SK-N-SH (cell line): ENCODE results near the gene AGRN. TPM values are rescaled to one million over a fixed set of nuclear protein-coding genes. Genes with fewer than 3 reads are reported as not detected.

Source experiments
- CTCF ChIA-PET: fragments of 300-600, 350-600 bp; formaldehyde crosslinking; extraction: SDS; loops from one replicate; lab custom pipeline; 2021; lab: Yijun Ruan, JAX
- POLR2A ChIA-PET: fragments of 350-600 bp; sonication (Branson Sonifier 250); formaldehyde crosslinking; extraction: SDS; loops from one replicate; lab custom pipeline; 2020; ENCODE audit warnings: antibody characterized with exemption, inconsistent platforms; lab: Yijun Ruan, JAX
- DNase-seq: peaks from one replicate; pipeline ENCODE4 v3.0.0; 2012
- H2AFZ ChIP-seq: fragments of 200-600 bp; sonication (generic); 2 replicates; pipeline ENCODE4 v1.8.1; 2016; ENCODE audit warnings: antibody characterized with exemption, mild to moderate bottlenecking, low read depth
- H3F3A ChIP-seq: fragments of 200-600 bp; sonication (generic); replicated peaks from 2 replicates; pipeline ENCODE3; 2016; ENCODE audit warnings: antibody characterized with exemption, mild to moderate bottlenecking; ENCODE audit not compliant: insufficient read depth
- H3K27ac ChIP-seq, 2 experiments: fragments of 200-500 bp in 1 of 2; fragments of 200-600 bp in 1 of 2; sonication (Bioruptor generic) in 1 of 2; sonication (generic), shearing (Covaris generic) in 1 of 2; 2 replicates each; pipeline versions ENCODE4 v1.5.1 to v1.6.1; 2014 to 2016; ENCODE audit warnings: low read depth in 2 of 2, inconsistent platforms in 1 of 2, low read length in 1 of 2, mild to moderate bottlenecking in 1 of 2, mixed read lengths in 1 of 2
- H3K27me3 ChIP-seq: fragments of 200-600 bp; sonication (generic), shearing (Covaris generic); 2 replicates; pipeline ENCODE4 v1.6.1; 2016; ENCODE audit warnings: mixed run types; ENCODE audit not compliant: insufficient read depth
- H3K36me3 ChIP-seq, 2 experiments: fragments of 200-500 bp in 1 of 2; fragments of 200-600 bp in 1 of 2; sonication (Bioruptor generic) in 1 of 2; sonication (generic) in 1 of 2; replicated peaks in 1 of 2; 2 replicates each; pipeline versions ENCODE3 to v1.5.1; 2014 to 2016; ENCODE audit warnings: low read length in 1 of 2, mild to moderate bottlenecking in 1 of 2; ENCODE audit not compliant: insufficient read depth in 2 of 2, control insufficient read depth in 1 of 2
- H3K4me1 ChIP-seq, 2 experiments: fragments of 200-500 bp in 1 of 2; fragments of 200-600 bp in 1 of 2; sonication (Bioruptor generic) in 1 of 2; sonication (generic), shearing (Covaris generic) in 1 of 2; 2 replicates each; pipeline versions ENCODE4 v1.5.1 to v1.6.1; 2014 to 2016; ENCODE audit warnings: low read depth in 1 of 2, low read length in 1 of 2, mixed run types in 1 of 2; ENCODE audit not compliant: insufficient read depth in 2 of 2, control insufficient read depth in 1 of 2
- H3K4me2 ChIP-seq: fragments of 200-600 bp; sonication (generic), shearing (Covaris generic); 2 replicates; pipeline ENCODE4 v1.6.1; 2017; ENCODE audit warnings: mixed run types
- H3K4me3 ChIP-seq, 2 experiments: fragments of 200-500 bp in 1 of 2; fragments of 200-600 bp in 1 of 2; sonication (Bioruptor generic) in 1 of 2; sonication (generic), shearing (Covaris generic) in 1 of 2; 2 replicates each; pipeline versions ENCODE4 v1.5.1 to v1.8.1; 2014 to 2016; ENCODE audit warnings: low read depth in 2 of 2, inconsistent platforms in 1 of 2, low read length in 1 of 2, mild to moderate bottlenecking in 1 of 2, mixed read lengths in 1 of 2, moderate library complexity in 1 of 2
- H3K79me2 ChIP-seq: fragments of 200-600 bp; sonication (generic); 2 replicates; pipeline ENCODE4 v1.8.1; 2017; ENCODE audit warnings: mild to moderate bottlenecking; ENCODE audit not compliant: insufficient read depth
- H3K9ac ChIP-seq: fragments of 200-600 bp; sonication (generic); 2 replicates; pipeline ENCODE4 v1.6.1; 2017; ENCODE audit warnings: mixed run types
- H3K9me2 ChIP-seq: fragments of 200-600 bp; sonication (generic); 2 replicates; pipeline ENCODE4 v1.6.1; 2017; ENCODE audit warnings: mixed run types
- H3K9me3 ChIP-seq: fragments of 200-600 bp; sonication (generic); 2 replicates; pipeline ENCODE4 v1.6.1; 2017; ENCODE audit warnings: mixed run types, mild to moderate bottlenecking, moderate library complexity
- H4K20me1 ChIP-seq: fragments of 200-600 bp; sonication (generic); 2 replicates; pipeline ENCODE4 v1.6.1; 2017; ENCODE audit warnings: mild to moderate bottlenecking, mixed run types; ENCODE audit not compliant: insufficient read depth
- EP300 ChIP-seq, 2 experiments: IDR thresholded peaks; 2 replicates each; pipeline versions ENCODE4 v1.4.0 to v1.6.1; 2012; ENCODE audit warnings: borderline replicate concordance in 1 of 2, low read depth in 1 of 2, low read length in 1 of 2
- EZH2phosphoT487 ChIP-seq: fragments of 200-600 bp; sonication (generic); IDR thresholded peaks from 2 replicates; pipeline ENCODE4 v1.6.1; 2017; ENCODE audit warnings: low read depth, mixed run types, mild to moderate bottlenecking, antibody characterized with exemption, moderate library complexity, borderline replicate concordance
- FOSL2 ChIP-seq: IDR thresholded peaks from 2 replicates; pipeline ENCODE4 v1.4.0; 2012; ENCODE audit warnings: low read depth, mild to moderate bottlenecking, moderate library complexity, borderline replicate concordance
- FOXJ3 ChIP-seq: sonication (generic); formaldehyde crosslinking; IDR thresholded peaks from 2 replicates; pipeline ENCODE4 v1.5.1; 2020; ENCODE audit warnings: mild to moderate bottlenecking, missing genetic modification reagents
- GABPA ChIP-seq: IDR thresholded peaks from 2 replicates; pipeline ENCODE4 v1.4.0; 2012; ENCODE audit warnings: low read depth, mild to moderate bottlenecking
- GATA2 ChIP-seq: sonication (generic); formaldehyde crosslinking; IDR thresholded peaks from 2 replicates; pipeline ENCODE4 v1.5.0; 2020; ENCODE audit warnings: mild to moderate bottlenecking, missing genetic modification reagents
- JUND ChIP-seq: IDR thresholded peaks from 2 replicates; pipeline ENCODE4 v1.4.0; 2012
- MAX ChIP-seq: IDR thresholded peaks from 2 replicates; pipeline ENCODE4 v1.4.0; 2012; ENCODE audit warnings: low read depth
- NFIC ChIP-seq: IDR thresholded peaks from 2 replicates; pipeline ENCODE4 v1.4.0; 2012; ENCODE audit warnings: borderline replicate concordance
- NRF1 ChIP-seq: IDR thresholded peaks from 2 replicates; pipeline ENCODE4 v1.6.1; 2012; ENCODE audit warnings: low read depth, mild to moderate bottlenecking, low read length
- RCOR1 ChIP-seq: fragments of 150-350 bp; IDR thresholded peaks from 2 replicates; pipeline ENCODE4 v1.6.1; 2017; ENCODE audit warnings: antibody characterized with exemption, low read length
- RFX5 ChIP-seq: IDR thresholded peaks from 2 replicates; pipeline ENCODE4 v1.6.1; 2012; ENCODE audit warnings: mild to moderate bottlenecking, improper control_type of control experiment, low read length
- SIN3A ChIP-seq: IDR thresholded peaks from 2 replicates; pipeline ENCODE4 v1.6.1; 2012; ENCODE audit warnings: low read depth, mild to moderate bottlenecking, low read length, moderate library complexity, borderline replicate concordance
- SMC3 ChIP-seq: IDR thresholded peaks from 2 replicates; pipeline ENCODE4 v1.6.1; 2012; ENCODE audit warnings: low read depth, low read length, improper control_type of control experiment
- TAF1 ChIP-seq: IDR thresholded peaks from 2 replicates; pipeline ENCODE4 v1.6.1; 2012; ENCODE audit warnings: low read depth, mild to moderate bottlenecking, low read length, moderate library complexity, borderline replicate concordance
- TEAD4 ChIP-seq: IDR thresholded peaks from 2 replicates; pipeline ENCODE4 v1.4.0; 2012; ENCODE audit warnings: mild to moderate bottlenecking, borderline replicate concordance; ENCODE audit not compliant: insufficient read depth
- whole genome bisulfite sequencing: methylation state at CpG from one replicate; pipeline ENCODE4 v1.1.6; 2017; ENCODE audit warnings: low lambda C conversion rate; 5-methylcytosine and 5-hydroxymethylcytosine counted together
- polyA plus RNA-seq, 3 experiments: library from polyadenylated mRNA; depleted of rRNA; stranded (reverse); fragments of >200 nt; gene quantifications; 2 replicates each; pipeline ENCODE4 v1.2.3, GENCODE V29; 2012
- TF ChIP-seq, protein P1 (sequence below): fragments of 150-350 bp; IDR thresholded peaks from 2 replicates; pipeline ENCODE4 v1.6.1; 2016; ENCODE audit warnings: mild to moderate bottlenecking, low read depth, low read length
- TF ChIP-seq, protein P2 (sequence below): IDR thresholded peaks from 2 replicates; pipeline ENCODE4; 2012

AGRN gene
- polyA plus RNA-seq, 1 of the 3 experiments (the other 2 are of a cell fraction), result 31.6 TPM

DNA sequence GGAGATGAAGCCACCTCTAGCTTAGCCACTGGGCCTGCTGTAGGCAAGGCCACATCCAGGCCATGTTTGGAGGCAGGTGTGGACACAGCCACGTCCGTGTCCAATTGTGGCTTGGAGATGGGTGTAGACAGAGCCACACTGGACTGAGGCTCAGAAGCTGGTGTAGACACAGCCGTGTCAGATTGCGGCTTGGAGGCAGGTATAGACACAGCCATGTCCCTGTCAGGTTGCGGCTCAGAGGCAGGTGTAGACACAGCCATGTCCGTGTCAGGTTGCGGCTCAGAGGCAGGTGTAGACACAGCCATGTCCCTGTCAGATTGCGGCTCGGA, 40.2 kb upstream of the AGRN start:
- H3K4me1 ChIP-seq, result peaks cover 0 to 21% of the 10 kb centered on the region in 2 experiments; a peak in 1 of 4 replicates
- DNase-seq, result no peak
- H3K9me3 ChIP-seq, result no peaks in the 10 kb centered on the region
- H2AFZ ChIP-seq, result no peak overlapping the region
- no peaks in the 10 kb centered on the region for H3K79me2 ChIP-seq
- H3K9me2 ChIP-seq, result no peaks in the 10 kb centered on the region
- peaks cover 3% of the 10 kb centered on the region for H3F3A ChIP-seq
- no peaks in the 10 kb centered on the region for H3K36me3 ChIP-seq
- no peaks in the 10 kb centered on the region for H4K20me1 ChIP-seq
- ChIA-PET CTCF (interaction anchor here (0.6 to 9.1 kb wide), 8 partner anchors 18 to 143 kb away, joined by 3 to 246 read pairs (median 5); partner anchors contain the start of gene HES4), POLR2A (no interaction called here)
- 100% methylated on average over 4 of the region's 9 CpGs for WGBS
- no peaks in the 10 kb centered on the region; the same call in 1 of the 2 replicates for H3K27me3 ChIP-seq
- H3K27ac ChIP-seq, result no peak overlapping the region
- H3K4me2 ChIP-seq, result no peak overlapping the region
- no peak for TF ChIP-seq TEAD4
- no peak for TF ChIP-seq EZH2phosphoT487
- TF ChIP-seq JUND, result no peak
- no peak for TF ChIP-seq NFIC
- TF ChIP-seq, protein P1, sequence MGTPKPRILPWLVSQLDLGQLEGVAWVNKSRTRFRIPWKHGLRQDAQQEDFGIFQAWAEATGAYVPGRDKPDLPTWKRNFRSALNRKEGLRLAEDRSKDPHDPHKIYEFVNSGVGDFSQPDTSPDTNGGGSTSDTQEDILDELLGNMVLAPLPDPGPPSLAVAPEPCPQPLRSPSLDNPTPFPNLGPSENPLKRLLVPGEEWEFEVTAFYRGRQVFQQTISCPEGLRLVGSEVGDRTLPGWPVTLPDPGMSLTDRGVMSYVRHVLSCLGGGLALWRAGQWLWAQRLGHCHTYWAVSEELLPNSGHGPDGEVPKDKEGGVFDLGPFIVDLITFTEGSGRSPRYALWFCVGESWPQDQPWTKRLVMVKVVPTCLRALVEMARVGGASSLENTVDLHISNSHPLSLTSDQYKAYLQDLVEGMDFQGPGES, result no peak
- no peak for TF ChIP-seq SMC3
- TF ChIP-seq GABPA, result no peak
- no peak for TF ChIP-seq EP300 (IDR thresholded peaks at IDR 0.05; ENCODE audit: borderline replicate concordance in 1 of 2, low read depth in 1 of 2, low read length in 1 of 2)
- TF ChIP-seq TAF1, result no peak
- no peak for TF ChIP-seq NRF1
- no peak for TF ChIP-seq GATA2 (CRISPR knock-in tag)
- no peak for TF ChIP-seq FOXJ3 (CRISPR knock-in tag)
- no peak for TF ChIP-seq RCOR1
- TF ChIP-seq FOSL2, result no peak
- TF ChIP-seq SIN3A, result no peak
- TF ChIP-seq RFX5, result no peak
- TF ChIP-seq, protein P2, sequence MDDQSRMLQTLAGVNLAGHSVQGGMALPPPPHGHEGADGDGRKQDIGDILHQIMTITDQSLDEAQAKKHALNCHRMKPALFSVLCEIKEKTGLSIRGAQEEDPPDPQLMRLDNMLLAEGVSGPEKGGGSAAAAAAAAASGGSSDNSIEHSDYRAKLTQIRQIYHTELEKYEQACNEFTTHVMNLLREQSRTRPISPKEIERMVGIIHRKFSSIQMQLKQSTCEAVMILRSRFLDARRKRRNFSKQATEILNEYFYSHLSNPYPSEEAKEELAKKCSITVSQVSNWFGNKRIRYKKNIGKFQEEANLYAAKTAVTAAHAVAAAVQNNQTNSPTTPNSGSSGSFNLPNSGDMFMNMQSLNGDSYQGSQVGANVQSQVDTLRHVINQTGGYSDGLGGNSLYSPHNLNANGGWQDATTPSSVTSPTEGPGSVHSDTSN, result no peak
- no peak for TF ChIP-seq MAX
- H3K9ac ChIP-seq, result no peak overlapping the region
- no peak overlapping the region for H3K4me3 ChIP-seq
